Transverse colon (tissue), 3 donors: ENCODE data around the gene TMEM117.

Experiments used
- CTCF ChIP-seq, 5 experiments: fragments of 200-600 bp in 3 of 5; fragments of 450-650 bp in 2 of 5; sonication (generic) in 3 of 5; IDR thresholded peaks; 1 replicate in 2 of 5; 2 replicates in 3 of 5; pipeline ENCODE4 v1.5.1; 2016 to 2017; ENCODE audit warnings: antibody characterized with exemption in 5 of 5, inconsistent platforms in 3 of 5, mild to moderate bottlenecking in 2 of 5, moderate library complexity in 1 of 5
- EP300 ChIP-seq: sonication (generic); formaldehyde crosslinking; IDR thresholded peaks from one replicate; pipeline ENCODE4 v1.6.1; 2017; ENCODE audit warnings: antibody characterized with exemption, low read depth

GRCh38 chr12:44370982-44371381 is 535.1 kb downstream of the TMEM117 start:
- no peak for TF ChIP-seq CTCF (IDR thresholded peaks at IDR 0.05)
- no peak for TF ChIP-seq EP300
